Lower leg skin (tissue), 3 donors: ENCODE results near the gene TMPRSS6.

Source experiments
- CTCF ChIP-seq, 3 donors: fragments of 450-650 bp; IDR thresholded peaks; one replicate each; pipeline ENCODE4 v1.5.1; 2016; ENCODE audit warnings: antibody characterized with exemption in 3 of 3, mild to moderate bottlenecking in 3 of 3, moderate library complexity in 2 of 3
- POLR2A ChIP-seq, 2 donors: fragments of 450-650 bp; IDR thresholded peaks; one replicate each; pipeline ENCODE4 v1.6.1; 2016 to 2017; ENCODE audit warnings: antibody characterized with exemption in 2 of 2, mild to moderate bottlenecking in 1 of 2, moderate library complexity in 1 of 2

DNA sequence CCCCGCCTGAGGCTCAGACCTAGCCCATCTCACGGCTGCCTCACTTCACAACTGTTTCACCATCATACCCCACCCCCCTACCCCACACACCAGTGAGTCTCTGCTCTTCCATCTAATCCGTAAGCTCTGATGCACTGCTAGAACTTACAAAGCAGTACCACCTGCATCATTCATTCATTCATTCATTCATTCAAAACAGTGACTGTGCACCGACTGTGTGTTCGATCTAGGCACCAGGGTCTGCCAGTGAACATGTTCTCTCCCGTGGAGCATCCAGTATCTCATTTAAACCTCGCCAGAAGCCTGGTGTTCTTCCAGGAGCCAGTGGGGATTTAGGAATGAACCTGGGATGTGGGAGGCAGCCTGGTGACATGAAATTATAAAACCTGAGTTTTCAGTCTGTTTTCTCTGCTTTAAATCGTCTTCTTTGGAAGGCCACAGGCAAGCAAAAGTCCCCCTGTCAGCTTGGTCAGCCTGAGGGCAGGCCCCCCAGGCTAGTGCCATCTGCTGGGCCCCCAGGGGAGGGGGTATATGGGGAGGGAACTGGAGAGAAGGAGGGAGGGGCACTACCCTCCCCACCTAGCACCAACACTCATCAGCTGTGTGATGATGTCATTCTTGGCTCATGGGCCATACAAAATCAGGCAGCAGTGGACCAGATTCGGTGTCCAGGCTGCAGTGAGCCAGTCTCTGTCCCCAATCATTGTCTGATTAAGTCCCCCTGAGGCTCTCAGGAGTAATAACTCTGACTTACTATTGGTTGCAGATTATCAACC lies 18.4 kb downstream of the TMPRSS6 start:
- TF ChIP-seq CTCF (IDR thresholded peaks at IDR 0.05), result no peak
- no peak for TF ChIP-seq POLR2A (IDR thresholded peaks at IDR 0.05)
